GM19238 (cell line): ENCODE data around the gene IFIT5.
"Not testable (repeated sequence)": the region's sequence is repeated elsewhere in the genome, so short reads cannot be mapped to it uniquely, and the experiment has no call there.

Experiments
- DNase-seq: peaks from one replicate; pipeline ENCODE4 v3.0.0; 2011; ENCODE audit warnings: low spot score; ENCODE audit not compliant: insufficient read length

IFIT5 gene

DNA sequence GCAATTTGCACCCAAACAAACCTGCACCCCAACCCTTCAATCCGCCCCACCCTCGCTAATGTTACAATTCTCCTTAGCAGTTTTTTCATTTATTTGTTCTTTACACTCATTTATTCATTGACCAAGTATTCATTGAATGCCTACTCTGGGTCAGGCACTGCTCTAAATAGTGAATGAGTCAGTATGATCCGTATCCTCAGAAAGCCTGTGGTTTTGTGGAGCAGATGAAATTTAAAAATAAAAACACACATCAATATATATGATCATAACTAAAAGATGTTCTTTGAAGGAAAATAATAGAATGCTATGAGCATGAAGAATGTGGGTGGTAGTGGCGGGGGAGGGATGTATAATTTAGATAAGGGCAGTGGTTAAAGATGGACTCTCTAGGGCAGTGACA, 13.3 kb downstream of the IFIT5 start:
- DNase-seq: no peak

GRCh38 chr10:89428877-89429276, 14.5 kb downstream of the IFIT5 start:
- no peak for DNase-seq

GRCh38 chr10:89431977-89432376, 17.6 kb downstream of the IFIT5 start:
- DNase-seq: no peak

- DNase-seq: no peak
These were observed 24.2 kb downstream of the IFIT5 start for GRCh38 chr10:89438525-89438924.

DNA sequence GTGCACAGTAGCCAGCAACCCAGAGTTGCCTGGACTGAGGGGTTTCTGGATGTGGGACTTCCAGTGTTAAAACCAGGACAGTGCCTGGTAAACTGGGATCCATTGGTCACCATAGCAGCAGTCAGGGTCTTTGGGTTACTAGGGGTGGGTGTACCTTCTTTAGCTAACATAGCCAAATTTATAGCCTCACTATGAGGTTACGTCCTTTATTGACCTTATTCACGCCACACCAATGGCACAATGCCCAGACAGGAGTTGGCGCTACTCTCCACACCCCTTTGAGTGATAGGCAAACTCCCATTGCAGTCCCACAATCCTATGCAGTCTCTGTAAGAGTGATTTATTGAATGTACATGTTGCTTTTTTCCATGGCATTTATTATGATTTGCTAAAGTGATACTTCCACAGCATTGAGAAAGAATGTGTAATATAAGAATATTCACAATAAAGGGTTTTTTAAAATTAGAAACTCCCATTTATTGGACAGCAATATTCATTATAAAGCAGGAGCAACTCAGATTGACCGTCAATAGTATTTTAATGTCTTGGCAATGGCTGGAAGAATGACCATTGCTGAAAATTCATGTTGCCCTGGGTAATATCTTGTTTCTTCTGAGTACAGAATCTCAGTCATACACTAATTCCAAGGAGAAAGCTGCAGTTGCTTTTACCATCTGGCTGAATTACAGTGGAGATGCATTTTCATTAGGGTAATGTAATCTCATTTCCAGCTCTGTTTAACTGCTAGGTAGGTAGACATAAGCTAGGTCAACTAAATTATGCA, 26.1 kb downstream of the IFIT5 start:
- DNase-seq: no peak

- no peak for DNase-seq
These were observed 27.9 kb downstream of the IFIT5 start for GRCh38 chr10:89442289-89442688.

- not testable (repeated sequence) for DNase-seq
These were observed 30.5 kb downstream of the IFIT5 start for GRCh38 chr10:89444819-89445218.

DNA sequence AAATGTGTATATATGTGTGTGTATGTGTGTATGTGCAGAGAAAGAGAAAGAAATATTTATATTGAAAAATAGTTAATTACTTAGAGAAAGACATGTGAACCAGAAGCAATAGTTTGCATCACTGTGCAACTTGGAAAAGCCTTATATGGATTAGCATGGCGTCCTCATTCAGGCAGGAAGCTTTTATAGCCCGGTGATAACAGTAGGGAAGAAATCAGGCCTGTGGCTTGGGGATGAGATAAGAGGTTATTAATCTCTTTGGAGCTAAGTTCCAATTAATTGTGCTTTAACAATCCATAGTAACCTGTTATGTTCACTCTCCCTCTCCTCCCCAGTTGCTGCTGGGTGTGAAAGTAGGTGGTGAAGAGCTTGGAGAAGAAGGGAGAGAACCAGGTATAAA, 36.5 kb downstream of the IFIT5 start:
- no peak for DNase-seq

DNA sequence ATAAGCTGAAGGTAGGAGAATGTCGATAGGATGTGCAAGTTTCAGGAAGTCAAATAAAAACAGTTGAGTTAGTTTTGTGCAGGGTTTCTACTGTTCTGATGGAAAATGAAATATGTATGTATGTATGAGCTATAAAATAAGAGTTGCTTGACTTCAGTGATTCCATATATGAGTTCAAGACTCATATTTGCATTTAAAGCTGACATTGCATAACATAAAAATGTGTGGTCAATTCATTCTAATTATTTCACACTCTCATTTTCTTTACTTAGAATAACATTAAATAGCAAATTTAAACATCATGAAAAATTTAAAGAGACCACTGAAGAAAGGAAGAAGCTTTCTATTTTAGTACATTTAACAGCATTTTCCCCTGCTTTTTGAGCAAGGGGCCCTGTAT, 37.8 kb downstream of the IFIT5 start:
- no peak for DNase-seq

DNA sequence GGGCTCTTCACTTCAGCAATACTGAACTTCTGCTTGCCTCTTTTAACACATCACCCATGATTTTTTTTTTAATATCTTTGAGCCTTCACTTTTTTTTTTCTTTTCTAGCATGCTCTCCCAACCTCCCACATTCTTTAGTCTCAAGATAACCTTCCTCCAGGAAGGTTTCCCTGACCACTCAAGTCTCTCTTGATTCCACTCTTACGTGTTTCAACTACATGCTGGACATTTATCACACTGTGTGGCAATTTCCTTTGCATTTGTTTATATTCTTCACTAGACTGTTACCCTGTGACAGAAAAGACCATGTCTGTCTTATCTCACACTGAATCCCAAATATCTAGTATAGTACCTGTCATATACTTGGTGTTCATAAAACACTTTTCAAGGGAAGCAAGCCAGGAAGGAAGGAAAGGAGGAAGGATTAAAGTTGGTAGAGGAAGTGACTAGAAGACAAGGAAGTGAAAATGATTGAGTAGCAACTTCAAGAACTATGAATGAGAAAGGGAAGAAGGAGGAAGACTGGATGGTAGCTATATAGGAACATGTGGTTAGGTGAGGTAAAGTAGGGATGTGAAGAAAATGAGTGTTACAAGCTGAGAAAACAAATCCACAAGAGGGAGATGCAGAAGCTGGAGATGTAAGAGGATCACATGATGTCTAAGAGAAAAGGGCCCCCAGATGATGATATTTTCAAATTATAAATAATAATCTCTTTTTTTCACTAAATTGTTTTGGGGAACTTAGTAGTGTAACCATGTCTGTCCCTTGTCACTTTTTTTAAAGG, 40.4 kb downstream of the IFIT5 start:
- no peak for DNase-seq

- DNase-seq: no peak
These were observed 43.9 kb downstream of the IFIT5 start for GRCh38 chr10:89458291-89458690.

- no peak for DNase-seq
These were observed 44.4 kb downstream of the IFIT5 start for GRCh38 chr10:89458784-89459183.

- DNase-seq: no peak
These were observed 49.6 kb downstream of the IFIT5 start for GRCh38 chr10:89463846-89464537.

DNA sequence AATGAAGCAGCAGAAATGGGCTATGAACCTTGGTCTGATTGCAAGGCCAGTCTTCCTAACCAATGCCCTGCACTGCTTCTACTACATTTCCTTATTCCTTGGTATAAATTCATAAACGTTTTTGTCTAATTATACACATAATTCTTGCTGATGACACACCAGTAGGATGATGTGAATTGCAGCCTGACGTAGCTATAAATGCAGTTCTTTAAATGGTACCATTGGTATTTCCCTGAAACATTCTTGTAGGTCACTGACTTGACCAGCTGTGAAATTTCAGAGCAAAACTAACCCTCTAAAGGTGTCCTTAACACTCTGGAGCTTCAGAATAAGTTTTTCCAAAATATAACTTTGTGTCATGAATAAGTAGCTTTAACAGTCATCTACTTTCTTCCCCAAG, 50.8 kb downstream of the IFIT5 start:
- no peak for DNase-seq

DNA sequence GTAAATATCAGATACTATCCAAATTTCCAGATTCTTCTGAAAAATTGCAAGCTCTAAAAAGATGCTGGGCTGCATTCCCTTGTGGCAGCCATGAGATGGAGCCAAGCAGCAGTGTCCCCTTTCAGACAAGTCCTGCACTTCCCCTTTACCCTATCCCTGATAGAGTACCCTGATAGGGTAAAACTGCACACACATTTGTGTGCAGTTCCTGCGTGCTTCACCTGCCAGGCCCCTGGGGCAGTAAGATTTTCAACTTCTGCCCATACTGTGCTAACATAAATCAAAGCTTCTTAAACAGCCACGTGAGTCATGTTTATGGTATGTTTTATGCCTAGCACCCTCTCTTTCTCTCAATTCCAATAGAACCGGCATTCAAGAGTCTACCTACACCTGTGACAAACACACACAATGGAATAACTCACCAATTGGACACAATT, 52.2 kb downstream of the IFIT5 start:
- DNase-seq: no peak

- DNase-seq: no peak
These were observed 54.0 kb downstream of the IFIT5 start for GRCh38 chr10:89468191-89468965.

- no peak for DNase-seq
These were observed 55.1 kb downstream of the IFIT5 start for GRCh38 chr10:89469517-89469916.
